ENCODE data around the gene GOSR2.
"Not testable (repeated sequence)": the region's sequence is repeated elsewhere in the genome, so short reads cannot be mapped to it uniquely, and the experiment has no call there.

The GOSR2 gene

DNA sequence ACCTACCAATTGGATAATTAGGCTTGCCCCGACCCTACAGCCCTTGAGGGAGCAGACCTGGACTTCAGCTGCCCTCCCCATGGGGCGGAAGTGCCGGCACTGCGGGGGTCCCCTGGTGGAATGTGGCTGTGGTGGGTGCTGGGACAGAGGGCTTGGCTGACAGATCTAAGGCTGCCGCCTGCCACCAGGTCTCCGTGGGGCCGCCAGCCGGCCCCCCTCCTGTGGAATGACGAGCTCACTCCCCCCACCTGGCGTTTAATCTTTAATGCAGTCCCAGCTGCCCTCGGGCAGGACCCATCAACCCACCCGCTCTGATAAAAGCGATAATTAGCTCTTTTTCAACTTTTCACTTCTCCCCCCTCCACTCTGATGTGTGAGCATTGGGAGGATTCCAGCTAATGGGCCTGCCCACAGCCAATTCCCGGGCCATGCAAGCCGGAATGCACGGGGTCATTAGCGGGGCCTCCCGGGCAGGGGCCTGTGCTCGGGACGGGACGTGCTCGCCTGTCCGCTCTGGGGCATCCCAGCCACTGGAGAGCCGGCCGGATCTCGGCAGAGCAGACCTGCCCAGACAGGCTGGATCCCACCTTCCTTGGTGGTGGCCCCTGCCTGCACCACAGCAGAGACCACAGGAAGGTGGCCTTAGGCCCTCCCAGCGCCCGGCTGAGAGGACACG, 28.3 kb upstream of the GOSR2 start:
- no peak for DNase-seq

DNA sequence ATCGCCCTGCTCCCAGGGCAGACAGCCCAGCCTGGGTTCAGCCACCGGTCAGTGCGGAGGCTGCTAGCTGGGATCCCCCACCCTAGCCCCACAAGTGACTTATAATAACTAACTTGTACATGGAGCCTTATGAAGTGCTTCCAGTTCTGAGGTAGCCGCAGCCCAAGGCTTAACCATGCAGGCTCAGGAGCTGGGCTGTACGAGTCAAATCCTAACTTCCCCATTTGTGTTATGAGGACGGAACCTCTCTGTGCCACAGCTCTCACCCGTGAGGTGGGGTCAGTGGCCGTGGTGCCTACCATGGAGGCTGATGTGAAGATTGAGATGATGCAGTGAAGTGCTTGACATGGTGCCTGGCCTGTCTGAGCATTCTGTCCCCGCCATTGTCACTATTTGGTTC, 27.8 kb upstream of the GOSR2 start:
- no peak for DNase-seq

DNA sequence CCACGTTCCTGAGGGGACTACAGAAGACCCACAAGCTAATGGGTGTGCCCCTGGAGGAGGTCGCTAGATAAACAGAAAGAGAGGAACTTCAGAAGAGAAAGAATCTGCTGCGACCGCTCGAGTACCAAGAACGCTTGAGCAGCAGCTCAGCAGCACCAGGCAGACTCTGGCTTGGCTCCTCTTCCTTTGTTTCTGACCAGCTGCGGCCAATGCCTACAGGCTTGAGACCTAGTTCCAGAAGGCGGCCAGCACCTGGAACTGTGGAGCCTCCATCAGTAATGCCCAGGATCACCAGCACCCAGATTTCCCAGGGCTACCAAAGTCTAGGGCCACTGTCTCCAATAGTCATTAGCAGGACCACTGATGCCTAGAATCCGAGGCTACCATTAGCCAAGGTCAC, 26.0 kb upstream of the GOSR2 start:
- no peak for DNase-seq

DNA sequence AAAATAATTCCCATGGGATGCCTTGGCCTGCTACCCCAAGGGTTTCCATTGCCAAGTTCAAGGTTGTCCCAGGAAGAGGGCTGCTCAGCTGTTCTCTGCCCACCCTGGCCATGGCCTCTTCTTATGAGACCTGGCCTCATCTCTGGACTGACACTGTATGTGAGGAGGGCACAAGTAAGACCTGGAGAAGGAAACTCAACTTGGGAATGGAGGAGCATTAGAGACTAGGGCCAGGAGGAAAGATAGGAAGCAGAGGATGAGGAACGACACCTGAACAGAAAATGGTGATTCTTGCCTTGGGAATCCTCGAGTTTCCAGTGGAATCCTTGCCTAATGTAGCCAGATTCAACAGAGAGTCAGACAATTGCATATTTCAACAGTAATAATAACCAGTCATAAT, 24.6 kb upstream of the GOSR2 start:
- DNase-seq = no peak

DNA sequence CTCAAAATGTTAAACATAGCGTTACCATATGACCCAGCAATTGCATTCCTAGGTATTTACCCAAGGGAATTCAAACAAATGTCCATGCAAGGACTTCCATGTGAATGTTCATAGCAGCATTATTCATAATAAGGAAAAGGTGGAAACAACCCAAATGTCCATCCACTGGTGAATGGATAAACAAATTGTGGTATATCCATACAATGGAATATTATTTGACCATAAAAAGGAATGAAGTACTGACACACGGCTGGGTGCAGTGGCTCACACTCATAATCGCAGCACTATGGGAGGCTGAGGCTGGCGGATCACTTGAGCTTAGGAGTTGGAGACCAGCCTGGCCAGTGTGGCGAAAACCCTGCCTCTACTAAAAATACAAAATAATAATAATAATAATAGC, 24.1 kb upstream of the GOSR2 start:
- no peak for DNase-seq

DNA sequence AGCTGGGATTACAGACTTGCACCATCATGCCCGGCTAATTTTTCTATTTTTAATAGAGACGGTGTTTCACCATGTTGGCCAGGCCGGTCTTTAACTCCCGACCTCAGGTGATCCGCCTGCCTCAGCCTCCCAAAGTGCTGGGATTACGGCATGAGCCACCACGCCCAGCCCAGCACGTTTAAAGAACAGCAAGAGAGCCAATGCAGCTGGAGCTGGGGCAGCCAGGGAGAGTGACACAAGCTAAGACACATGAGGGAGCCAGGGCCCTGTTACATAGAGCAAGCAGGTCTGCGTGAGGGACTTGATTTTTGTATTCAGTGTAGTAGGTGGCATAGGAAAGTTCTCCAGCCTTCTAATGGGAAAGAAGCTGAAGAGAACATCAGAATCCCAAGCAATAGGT, 21.7 kb upstream of the GOSR2 start:
- DNase-seq = no peak

GRCh38 chr17:46903762-46904672, 18.9 kb upstream of the GOSR2 start:
- no peak for DNase-seq

DNA sequence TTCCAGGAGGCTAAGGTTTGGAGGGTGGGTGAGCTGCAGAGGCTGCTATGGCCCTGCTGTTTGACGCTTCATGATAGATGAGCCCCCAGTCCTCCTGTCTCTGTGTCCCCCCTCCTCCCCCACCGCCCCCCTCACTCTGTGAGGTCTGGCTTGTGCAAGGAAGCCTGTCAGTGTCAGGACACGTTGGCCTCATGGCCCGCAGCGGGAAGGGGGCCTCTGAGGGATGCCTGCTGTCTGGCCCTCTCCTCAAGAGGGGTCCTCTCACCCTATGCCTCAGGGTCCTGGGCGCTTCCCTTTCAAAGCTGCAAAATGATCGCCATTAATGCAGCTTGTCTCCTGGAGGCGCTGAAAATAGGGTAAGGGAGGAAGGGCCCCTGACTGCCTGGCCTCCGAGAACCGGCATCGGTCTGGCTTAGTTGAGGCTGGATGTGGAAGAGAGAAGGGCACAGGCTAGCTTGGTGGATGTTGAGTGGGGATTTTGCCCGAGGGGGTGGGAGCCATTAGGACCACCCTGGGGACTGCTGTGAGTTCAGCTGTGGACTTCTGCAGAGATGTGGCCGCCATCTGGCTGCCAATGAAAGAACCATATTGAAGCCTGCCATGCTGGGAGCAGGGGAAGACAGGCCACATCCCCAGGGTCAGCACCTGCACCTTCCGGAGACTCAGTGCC, 14.8 kb upstream of the GOSR2 start:
- no peak for DNase-seq

DNA sequence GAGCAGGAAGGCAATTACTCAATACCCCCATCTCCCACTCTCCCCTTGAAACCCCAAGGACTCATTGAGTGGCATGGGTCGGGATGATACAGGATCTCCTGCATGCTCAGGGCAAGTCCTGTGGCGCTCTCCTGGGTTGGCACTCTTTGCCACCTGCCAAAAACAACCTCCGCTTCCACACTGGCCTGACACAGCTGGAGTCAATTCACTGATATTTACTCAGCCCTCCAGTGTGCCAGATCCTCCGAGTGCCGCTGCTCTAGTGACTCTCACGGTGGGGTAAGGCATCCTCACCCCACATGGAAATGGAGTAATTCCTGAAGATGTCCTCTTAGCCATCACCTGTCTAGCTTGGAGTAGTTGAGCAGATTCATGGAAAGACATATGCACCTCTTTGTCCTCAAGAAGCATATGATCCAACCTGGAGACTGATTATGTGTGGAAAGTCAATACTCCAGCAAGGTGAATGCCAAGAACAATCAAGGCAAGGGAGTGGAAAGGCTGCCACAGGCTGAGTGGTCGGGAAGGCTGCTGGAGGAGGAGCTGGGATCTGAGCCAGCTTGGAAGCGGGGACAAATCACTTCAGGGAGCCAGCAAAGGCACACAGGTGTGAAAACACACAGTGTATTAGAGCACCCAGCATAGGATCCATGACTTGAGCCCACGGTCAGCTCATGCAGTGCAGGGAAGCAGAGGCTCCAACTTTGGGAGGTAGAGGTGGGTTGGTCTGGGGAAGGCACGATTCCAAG, 12.6 kb upstream of the GOSR2 start:
- no peak for DNase-seq

DNA sequence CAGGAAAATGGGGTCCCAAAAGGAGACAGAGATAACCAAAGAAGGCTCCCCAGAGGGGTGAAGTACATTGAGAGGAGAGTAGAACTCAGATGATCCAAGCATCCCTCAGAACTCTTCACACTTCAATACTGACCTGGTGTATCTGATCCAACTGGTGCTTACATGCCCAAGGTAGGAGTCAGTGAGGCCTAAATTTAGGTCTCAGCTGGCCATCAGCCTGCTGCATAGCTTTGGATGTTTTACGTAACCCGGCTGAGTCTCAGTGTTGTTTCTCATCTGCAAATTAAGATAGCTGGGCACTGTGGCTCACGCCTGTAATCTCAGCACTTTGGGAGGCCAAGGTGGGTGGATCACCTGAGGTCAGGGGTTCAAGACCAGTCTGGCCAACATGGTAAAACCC, 11.6 kb upstream of the GOSR2 start:
- no peak for DNase-seq

DNA sequence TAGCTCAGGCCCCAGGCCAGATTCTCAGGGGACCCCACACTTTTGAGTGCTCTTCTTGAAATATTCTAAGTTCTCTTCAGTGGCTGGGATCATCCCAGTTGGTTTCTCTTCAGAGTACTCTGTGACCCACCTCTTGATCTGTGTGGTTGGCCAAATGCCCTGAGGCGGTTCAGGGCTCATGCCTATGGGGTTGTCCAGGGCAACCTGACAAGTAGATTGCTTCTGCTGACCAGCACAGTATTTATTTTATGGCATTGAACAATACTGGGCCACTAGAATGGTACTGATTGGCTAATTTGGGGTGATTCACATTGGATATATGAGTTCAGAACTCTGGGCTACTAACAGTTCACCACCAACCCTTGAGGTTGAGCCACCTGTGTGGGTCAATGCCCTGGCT, 7.4 kb upstream of the GOSR2 start:
- no peak for DNase-seq

DNA sequence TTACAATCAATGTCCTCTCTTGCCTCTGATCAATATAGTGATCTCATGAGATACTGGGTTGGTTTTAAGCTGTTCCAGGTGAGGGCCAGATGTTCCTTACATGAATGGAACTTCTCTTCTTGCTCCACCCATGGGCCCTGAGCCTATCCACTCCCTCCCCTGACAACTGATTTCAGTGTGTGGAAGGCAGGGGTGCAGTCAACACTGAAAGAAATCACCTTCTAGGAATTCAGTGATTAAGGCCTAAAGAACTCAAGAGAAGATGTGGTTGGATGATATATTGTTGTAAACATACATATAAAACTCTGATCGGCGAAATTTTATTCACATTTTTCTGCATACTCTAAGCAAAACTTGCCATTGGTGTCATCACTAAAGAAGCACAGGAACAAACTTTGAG, 6.7 kb upstream of the GOSR2 start:
- no peak for DNase-seq

DNA sequence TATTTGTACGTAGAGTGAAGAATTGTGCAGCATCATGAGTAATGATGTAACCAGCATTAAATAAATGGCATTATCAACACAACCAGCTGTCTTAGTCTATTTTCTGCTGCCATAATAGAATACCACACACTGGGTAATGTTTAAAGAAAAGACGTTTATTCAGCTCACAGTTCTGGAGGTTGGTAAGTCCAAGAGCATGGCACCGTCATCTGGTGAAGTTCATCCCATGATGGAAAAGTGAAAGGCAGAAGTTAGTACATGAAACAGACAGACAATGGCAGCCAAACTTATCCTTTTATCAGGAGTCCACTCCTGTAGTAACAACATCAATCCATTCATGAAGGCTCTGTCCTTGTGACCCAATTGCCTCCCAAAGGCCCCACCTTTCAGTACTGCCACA, 6.3 kb upstream of the GOSR2 start:
- no peak for DNase-seq

DNA sequence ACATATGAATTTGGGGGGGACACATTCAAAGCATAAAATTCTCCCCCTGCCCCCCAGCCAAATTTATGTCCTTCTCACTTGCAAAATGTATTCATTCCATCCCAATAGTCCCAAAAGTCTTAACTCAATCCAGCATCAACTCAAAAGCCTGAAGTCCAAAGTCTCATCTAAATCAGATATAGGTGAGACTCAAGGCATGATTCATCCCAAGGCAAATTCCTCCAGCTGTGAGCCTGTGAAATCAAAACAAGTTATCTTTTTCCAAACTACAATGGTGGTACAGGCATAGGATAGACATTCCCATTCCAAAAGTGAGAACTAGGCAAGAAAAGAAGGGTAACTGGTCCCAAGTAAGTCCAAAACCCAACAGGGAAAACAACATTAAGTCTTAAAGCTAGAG, 5.9 kb upstream of the GOSR2 start:
- DNase-seq = no peak

- DNase-seq = no peak
These were observed 5.4 kb upstream of the GOSR2 start for GRCh38 chr17:46917516-46917915.

DNA sequence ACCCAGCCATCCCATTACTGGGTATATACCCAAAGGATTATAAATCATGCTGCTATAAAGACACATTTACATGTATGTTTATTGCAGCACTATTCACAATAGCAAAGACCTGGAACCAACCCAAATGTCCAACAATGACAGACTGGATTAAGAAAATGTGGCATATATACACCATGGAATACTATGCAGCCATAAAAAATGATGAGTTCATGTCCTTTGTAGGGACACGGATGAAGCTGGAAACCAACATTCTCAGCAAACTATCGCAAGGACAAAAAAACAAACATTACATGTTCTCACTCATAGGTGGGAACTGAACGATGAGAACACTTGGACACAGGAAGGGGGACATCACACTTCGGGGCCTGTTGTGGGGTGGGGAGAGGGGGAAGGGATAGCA, 998 bp upstream of the GOSR2 start:
- not testable (repeated sequence) for DNase-seq

- no peak for DNase-seq
These were observed 515 bp upstream of the GOSR2 start for GRCh38 chr17:46922487-46922803.

DNA sequence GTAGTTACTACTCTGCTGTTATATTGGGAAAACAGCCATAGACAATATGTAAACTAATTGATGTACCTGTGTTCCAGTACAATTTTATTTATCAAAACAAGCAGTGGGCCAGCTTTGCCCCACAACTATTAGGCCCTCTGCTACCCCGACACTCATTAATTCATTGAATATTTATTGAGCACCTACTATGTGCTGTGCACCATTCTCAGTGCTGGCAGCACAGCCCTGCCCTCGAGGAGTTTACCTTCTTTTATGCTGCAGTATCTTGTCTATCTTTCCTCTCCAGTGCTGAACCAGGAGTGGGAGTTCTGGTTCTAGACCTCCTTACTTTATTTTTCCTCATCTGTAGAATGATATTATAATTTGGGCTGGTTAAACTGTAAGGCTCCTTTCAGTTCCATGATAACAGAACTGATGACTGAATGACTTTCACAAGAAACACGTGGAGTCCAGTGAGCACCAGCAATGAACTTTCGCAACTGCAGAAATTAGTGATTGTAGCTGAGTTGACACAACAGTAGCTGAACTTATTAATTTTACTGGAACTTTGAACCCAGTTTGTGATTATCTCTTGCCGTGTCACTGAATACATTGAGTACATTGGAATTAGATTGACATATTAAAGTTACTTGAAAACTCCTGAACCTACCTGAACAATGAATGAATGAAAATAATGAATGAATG, 2.4 kb downstream of the GOSR2 start:
- no peak for DNase-seq

- no peak for DNase-seq
These were observed 5.7 kb downstream of the GOSR2 start for GRCh38 chr17:46928467-46929261.

DNA sequence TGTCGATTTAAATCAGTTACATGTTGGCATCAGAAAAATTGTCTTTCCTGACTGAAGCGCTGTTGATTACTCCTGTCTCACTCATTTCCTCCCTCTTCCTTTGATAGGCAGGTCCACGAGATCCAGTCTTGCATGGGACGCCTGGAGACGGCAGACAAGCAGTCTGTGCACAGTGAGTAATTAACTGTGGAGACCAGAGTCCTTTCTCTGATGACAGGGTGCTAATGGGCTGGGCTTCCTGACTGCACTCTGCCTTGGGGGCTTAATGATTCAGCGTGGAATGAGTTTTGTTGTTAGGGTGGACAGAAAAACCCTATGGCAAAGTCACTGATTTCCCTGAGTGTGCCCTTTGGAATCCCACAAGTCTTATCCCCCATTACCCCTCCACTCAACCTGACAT, 6.5 kb downstream of the GOSR2 start:
- DNase-seq = no peak

DNA sequence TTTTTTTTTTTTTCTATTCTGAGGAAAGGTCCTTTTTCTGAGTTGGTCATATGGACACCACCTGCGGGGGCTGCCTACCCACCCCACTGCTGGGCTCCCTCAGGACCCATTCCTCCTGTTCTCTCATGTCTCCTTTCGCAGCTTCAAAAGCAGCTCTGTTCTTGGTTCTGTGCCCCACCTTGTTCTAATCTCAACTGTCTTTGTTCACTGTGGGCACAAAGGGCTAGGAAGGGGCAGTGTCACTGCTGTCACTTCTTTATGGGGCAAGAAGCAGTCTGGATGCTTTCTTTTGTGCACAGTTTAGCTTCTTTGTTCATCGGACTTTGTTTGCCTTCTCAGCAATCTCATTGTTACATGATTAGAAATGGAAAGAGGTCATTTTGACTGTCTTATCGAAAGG, 7.1 kb downstream of the GOSR2 start:
- DNase-seq = no peak

DNA sequence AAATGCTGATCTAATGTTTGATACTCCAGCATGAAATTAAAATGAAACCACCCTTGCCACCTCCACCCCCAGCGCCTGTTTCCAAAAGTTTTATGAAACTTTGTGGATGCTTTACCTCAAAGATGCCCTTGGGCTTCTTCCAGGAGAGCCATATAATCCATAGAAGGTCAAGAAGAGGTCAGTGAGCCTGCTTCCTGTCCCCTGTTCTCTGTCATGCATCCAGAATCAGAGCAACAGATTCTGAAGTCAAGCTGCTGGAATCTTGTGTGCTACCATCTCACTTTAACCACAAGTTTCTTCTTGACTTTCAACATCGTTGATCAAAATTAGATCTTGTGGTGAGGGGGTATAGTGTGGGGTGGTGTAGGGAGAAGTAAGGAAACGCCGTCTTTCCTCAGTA, 8.6 kb downstream of the GOSR2 start:
- no peak for DNase-seq
